GM19193 (cell line): ENCODE results near the gene CDK15.

Source experiments
- POLR2A ChIP-seq: IDR thresholded peaks from 4 replicates; pipeline ENCODE4 v1.6.1; 2011; ENCODE audit not compliant: insufficient read depth, insufficient read length; ENCODE audit errors: extremely low read depth

Gene CDK15

GRCh38 chr2:201881741-201882140 lies 75.4 kb downstream of the CDK15 start:
- no peak for TF ChIP-seq POLR2A

- TF ChIP-seq POLR2A: no peak
These were observed 76.2 kb downstream of the CDK15 start for GRCh38 chr2:201882353-201883090.

- TF ChIP-seq POLR2A: no peak
These were observed 77.5 kb downstream of the CDK15 start for GRCh38 chr2:201883606-201884369.

- no peak for TF ChIP-seq POLR2A
These were observed 80.2 kb downstream of the CDK15 start for GRCh38 chr2:201886504-201886903.

GRCh38 chr2:201887773-201888425 lies 81.6 kb downstream of the CDK15 start:
- no peak for TF ChIP-seq POLR2A

GRCh38 chr2:201888426-201888800 lies 82.1 kb downstream of the CDK15 start:
- TF ChIP-seq POLR2A: no peak

GRCh38 chr2:201890453-201890852 lies 84.1 kb downstream of the CDK15 start:
- no peak for TF ChIP-seq POLR2A

- TF ChIP-seq POLR2A: no peak
These were observed 85.3 kb downstream of the CDK15 start for GRCh38 chr2:201891676-201892075.

GRCh38 chr2:201892516-201892915 lies 86.2 kb downstream of the CDK15 start:
- no peak for TF ChIP-seq POLR2A

- TF ChIP-seq POLR2A: no peak
These were observed 94.0 kb downstream of the CDK15 start for GRCh38 chr2:201900362-201900761.

GRCh38 chr2:201901786-201902185 lies 95.4 kb downstream of the CDK15 start:
- no peak for TF ChIP-seq POLR2A

GRCh38 chr2:201904538-201905420 lies 98.4 kb downstream of the CDK15 start:
- no peak for TF ChIP-seq POLR2A

GRCh38 chr2:201906777-201907562 lies 100.6 kb downstream of the CDK15 start:
- TF ChIP-seq POLR2A: no peak

- no peak for TF ChIP-seq POLR2A
These were observed 101.2 kb downstream of the CDK15 start for GRCh38 chr2:201907563-201907881.
